Panc1 (cell line): ENCODE data around the gene PMPCB.
"Not testable (repeated sequence)": the region's sequence is repeated elsewhere in the genome, so short reads cannot be mapped to it uniquely, and the experiment has no call there.

Experiments used
- CTCF ChIP-seq: fragments of 450-650 bp; IDR thresholded peaks from 2 replicates; pipeline ENCODE4 v1.5.1; 2017; ENCODE audit warnings: mild to moderate bottlenecking
- REST ChIP-seq, 2 experiments: IDR thresholded peaks; 2 replicates each; pipeline ENCODE4 v1.6.1; 2011 to 2012; ENCODE audit warnings: low read depth in 2 of 2, control low read depth in 1 of 2, low read length in 1 of 2, mild to moderate bottlenecking in 1 of 2, moderate library complexity in 1 of 2; ENCODE audit not compliant: insufficient read depth in 1 of 2

GRCh38 chr7:103264054-103264453 lies 33.2 kb upstream of the PMPCB start:
- TF ChIP-seq CTCF; REST (IDR thresholded peaks at IDR 0.05; ENCODE audit: insufficient read depth in 1 of 2, low read depth in 2 of 2, low read length in 1 of 2): not testable (repeated sequence)
